ENCODE data around the gene SLC35F4. TPM values are rescaled to one million over a fixed set of nuclear protein-coding genes. Genes with fewer than 3 reads are reported as not detected.

The SLC35F4 gene
- polyA plus RNA-seq, 1 donor (not counting 4 experiments of a cell fraction or from before 2014, with no cell fraction given) = not detected

DNA sequence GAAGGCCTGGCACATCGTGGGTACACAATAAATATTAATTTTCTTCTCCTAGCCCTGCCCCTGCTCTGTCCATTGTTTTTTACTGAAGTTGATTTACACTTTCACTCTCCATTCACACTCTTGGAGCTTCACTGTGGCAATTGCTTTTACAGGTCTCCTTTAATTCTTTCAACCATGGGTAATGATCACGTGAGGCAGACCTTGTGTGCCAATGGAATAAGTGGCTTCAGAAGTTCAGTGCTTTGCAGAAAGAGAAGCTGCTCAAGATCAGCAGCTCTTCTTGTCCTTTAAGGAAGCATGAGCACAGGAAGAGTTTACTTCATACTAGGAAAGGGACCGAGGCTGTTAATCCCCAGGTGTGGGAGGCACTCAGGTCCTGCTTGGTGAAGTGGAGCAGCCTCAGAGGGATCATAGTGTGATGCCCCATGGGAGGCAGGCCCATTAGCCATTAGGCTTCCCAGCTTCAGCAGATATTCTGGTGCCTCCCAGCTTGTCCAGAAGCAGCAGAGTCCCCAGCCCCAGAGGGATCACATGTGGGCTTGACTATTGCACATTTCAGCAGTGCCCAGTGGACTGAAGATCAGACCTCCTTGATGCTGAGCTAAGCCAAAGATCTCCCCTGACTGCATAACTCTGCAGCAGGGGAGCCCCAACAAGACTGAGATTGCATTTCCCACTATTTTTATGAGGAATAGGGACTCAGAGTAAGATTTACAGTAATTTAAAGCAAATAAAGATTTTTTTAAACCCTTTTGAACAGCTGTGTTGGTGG, 5.0 kb upstream of the SLC35F4 start:
- no peaks in the 10 kb centered on the region for H3K79me2 ChIP-seq (ENCODE audit: control insufficient read depth, insufficient read depth, low read length)
- dilution Hi-C loops (cut with MboI; ENCODE audit: extremely low pct_ligation_motif_present, low sequenced_read_pairs) = no loop called here
- no peak overlapping the region for H3K9ac ChIP-seq (ENCODE audit: control insufficient read depth, extremely low read depth, insufficient read depth, low read length)
- H4K20me1 ChIP-seq (ENCODE audit: control insufficient read depth, extremely low read depth, insufficient read depth, low read length) = no peaks in the 10 kb centered on the region
- H3K4me3 ChIP-seq (ENCODE audit: control insufficient read depth in 2 of 3, extremely low read depth in 1 of 3, insufficient read depth in 2 of 3, low read depth in 1 of 3, low read length in 3 of 3) = no peak overlapping the region
- no peak overlapping the region for H3K27ac ChIP-seq (ENCODE audit: control insufficient read depth, insufficient read depth, low read length)
- no peaks in the 10 kb centered on the region for H3K9me3 ChIP-seq (ENCODE audit: control insufficient read depth, low read depth, low read length)
- TF ChIP-seq EZH2 (IDR thresholded peaks at IDR 0.05; ENCODE audit: low read length) = no peak
- TF ChIP-seq CTCF (optimal IDR thresholded peaks at IDR 0.05 in 1 of 3, IDR thresholded peaks at IDR 0.05 in 1 of 3, conservative IDR thresholded peaks at IDR 0.05 in 1 of 3; ENCODE audit: extremely low read depth in 1 of 3, insufficient read depth in 2 of 3, low read length in 3 of 3) = no peak
- H3K4me1 ChIP-seq (ENCODE audit: control insufficient read depth, extremely low read depth, insufficient read depth, low read length) = no peaks in the 10 kb centered on the region
- no peak overlapping the region for H3K4me2 ChIP-seq (ENCODE audit: control insufficient read depth, extremely low read depth, insufficient read depth, low read depth, low read length)
- H3K27me3 ChIP-seq (ENCODE audit: control insufficient read depth, extremely low read depth, insufficient read depth, low read length) = peaks cover 12% of the 10 kb centered on the region
- no peak overlapping the region for H2AFZ ChIP-seq (ENCODE audit: control insufficient read depth, low read length)
- no peak for DNase-seq (ENCODE audit: low read depth, low spot score)
- no peaks in the 10 kb centered on the region for H3K36me3 ChIP-seq (ENCODE audit: control insufficient read depth in 2 of 2, extremely low read depth in 1 of 2, insufficient read depth in 2 of 2, low read length in 2 of 2)
- H3K9me1 ChIP-seq (ENCODE audit: control insufficient read depth, extremely low read depth, insufficient read depth, low read length) = no peaks in the 10 kb centered on the region
- no peak for FAIRE-seq

- Histone ChIP-seq H3K79me2 (ENCODE audit: control insufficient read depth, insufficient read depth, low read length) (no peaks in the 10 kb centered on the region), H3K4me2 (ENCODE audit: control insufficient read depth, extremely low read depth, insufficient read depth, low read depth, low read length) (no peak overlapping the region), H3K9me1 (ENCODE audit: control insufficient read depth, extremely low read depth, insufficient read depth, low read length) (no peaks in the 10 kb centered on the region), H3K27ac (ENCODE audit: control insufficient read depth, insufficient read depth, low read length) (no peak overlapping the region), H3K36me3 (ENCODE audit: control insufficient read depth in 2 of 2, extremely low read depth in 1 of 2, insufficient read depth in 2 of 2, low read length in 2 of 2) (no peaks in the 10 kb centered on the region), H3K4me3 (ENCODE audit: control insufficient read depth in 2 of 3, extremely low read depth in 1 of 3, insufficient read depth in 2 of 3, low read depth in 1 of 3, low read length in 3 of 3) (no peak overlapping the region), H2AFZ (ENCODE audit: control insufficient read depth, low read length) (no peak overlapping the region), H3K4me1 (ENCODE audit: control insufficient read depth, extremely low read depth, insufficient read depth, low read length) (no peaks in the 10 kb centered on the region), H4K20me1 (ENCODE audit: control insufficient read depth, extremely low read depth, insufficient read depth, low read length) (no peaks in the 10 kb centered on the region), H3K9me3 (ENCODE audit: control insufficient read depth, low read depth, low read length) (no peaks in the 10 kb centered on the region), H3K27me3 (ENCODE audit: control insufficient read depth, extremely low read depth, insufficient read depth, low read length) (peaks cover 24% of the 10 kb centered on the region), H3K9ac (ENCODE audit: control insufficient read depth, extremely low read depth, insufficient read depth, low read length) (no peak overlapping the region)
- no peak for DNase-seq (ENCODE audit: low read depth, low spot score)
- TF ChIP-seq CTCF (optimal IDR thresholded peaks at IDR 0.05 in 1 of 3, IDR thresholded peaks at IDR 0.05 in 1 of 3, conservative IDR thresholded peaks at IDR 0.05 in 1 of 3; ENCODE audit: extremely low read depth in 1 of 3, insufficient read depth in 2 of 3, low read length in 3 of 3) (no peak), EZH2 (IDR thresholded peaks at IDR 0.05; ENCODE audit: low read length) (no peak)
- no peak for FAIRE-seq
- dilution Hi-C loops (cut with MboI; ENCODE audit: extremely low pct_ligation_motif_present, low sequenced_read_pairs) = no loop called here
Observed at GRCh38 chr14:57869617-57870016, 3.7 kb upstream of the SLC35F4 start.
